B cell (primary cell): ENCODE measurements around the gene CSF1.

Experiments used
- CTCF ChIP-seq: fragments of 200-600 bp; IDR thresholded peaks from one replicate; pipeline ENCODE4 v1.8.0; 2022; ENCODE audit warnings: antibody characterized with exemption, mild to moderate bottlenecking
- EZH2 ChIP-seq: IDR thresholded peaks from 2 replicates; pipeline ENCODE4 v1.6.1; 2012; ENCODE audit warnings: borderline replicate concordance, low read depth, mild to moderate bottlenecking, moderate library complexity, low read length; ENCODE audit not compliant: insufficient read depth, poor library complexity, severe bottlenecking

- TF ChIP-seq CTCF (no peak), EZH2 (no peak)
Measured at GRCh38 chr1:109950509-109950908, 39.9 kb downstream of the CSF1 start.
